NCI-H345 treated with DMSO at 0.1 percent for 48 hours (cell line): ENCODE measurements around the gene ARMC3.
"Not testable (repeated sequence)": the region's sequence is repeated elsewhere in the genome, so short reads cannot be mapped to it uniquely, and the experiment has no call there.

ENCODE experiments used
- DNase-seq: peaks from one replicate; lab custom pipeline; 2025; ENCODE audit not compliant: unreplicated experiment; lab: John Stamatoyannopoulos, UW

Gene ARMC3

DNA sequence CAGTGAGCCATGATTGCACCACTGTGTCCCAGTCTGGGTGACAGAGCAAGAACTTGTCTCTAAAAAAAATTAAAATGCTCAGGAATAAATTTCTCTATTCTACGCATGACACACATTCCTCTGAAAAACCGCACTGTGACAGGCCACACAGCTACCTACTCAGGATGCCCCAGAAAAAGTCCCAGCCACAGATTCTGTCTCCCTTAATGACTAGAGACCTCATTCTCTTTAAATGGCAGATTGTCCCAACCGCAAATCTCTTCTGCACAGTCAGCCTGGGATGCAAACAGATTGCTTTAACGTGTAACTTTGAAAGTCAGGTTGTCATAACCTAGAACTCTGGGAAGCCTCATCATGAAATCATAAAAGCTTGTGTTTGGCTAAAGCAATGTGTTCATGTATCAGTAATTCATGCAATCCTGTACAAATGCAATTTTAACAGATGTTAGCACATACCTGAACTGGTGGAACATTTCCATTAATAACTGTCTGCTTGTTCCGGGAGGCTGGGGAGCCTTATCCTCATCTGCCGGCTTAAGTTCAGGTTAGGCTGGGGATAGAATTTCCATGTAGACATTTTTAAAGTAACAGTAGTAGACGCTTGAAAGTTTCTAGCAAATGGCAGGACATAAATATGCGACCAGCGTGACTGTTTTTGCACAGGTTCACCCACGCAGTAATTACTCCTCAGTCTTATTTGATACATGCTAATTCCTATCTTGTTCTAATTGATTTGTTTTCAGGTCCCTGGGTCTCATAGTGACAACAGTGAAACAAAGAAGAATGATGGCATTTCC is 141.4 kb downstream of the ARMC3 start:
- DNase-seq, result no peak

DNA sequence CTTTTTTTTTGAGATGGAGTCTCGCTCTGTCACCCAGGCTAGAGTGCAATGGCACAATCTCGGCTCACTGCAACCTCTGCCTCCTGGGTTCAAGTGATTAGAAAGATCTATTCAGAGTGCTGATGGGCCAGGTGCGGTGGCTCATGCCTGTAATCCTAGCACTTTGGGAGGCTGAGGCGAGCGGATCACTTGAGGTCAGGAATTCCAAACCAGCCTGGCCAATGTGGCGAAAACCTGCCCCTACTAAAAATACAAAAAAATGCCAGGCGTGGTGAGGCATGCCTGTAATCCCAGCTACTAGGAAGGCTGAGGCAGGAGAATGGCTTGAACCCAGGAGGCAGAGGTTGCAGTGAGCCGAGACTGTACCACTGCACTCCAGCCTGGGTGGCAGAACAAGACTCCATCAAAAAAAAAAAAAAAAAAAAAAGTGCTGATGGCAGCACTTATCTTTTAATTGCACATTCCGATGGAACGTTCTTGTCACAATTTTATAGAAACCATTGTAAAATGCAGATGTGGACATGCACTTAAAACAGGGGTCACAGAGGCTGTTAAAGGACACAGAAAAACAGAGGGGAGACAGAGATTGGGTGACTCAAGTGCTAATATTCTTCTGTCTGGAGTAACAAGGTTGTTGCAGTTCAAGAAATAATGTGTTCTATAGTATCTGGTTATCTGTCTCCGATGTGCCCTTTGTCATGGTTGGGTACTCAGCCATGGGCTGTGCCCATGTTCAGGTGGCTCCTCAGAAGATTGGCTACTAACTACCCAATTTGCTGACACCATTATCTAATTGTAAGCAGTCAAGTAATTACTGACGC is 142.4 kb downstream of the ARMC3 start:
- DNase-seq, result not testable (repeated sequence)

DNA sequence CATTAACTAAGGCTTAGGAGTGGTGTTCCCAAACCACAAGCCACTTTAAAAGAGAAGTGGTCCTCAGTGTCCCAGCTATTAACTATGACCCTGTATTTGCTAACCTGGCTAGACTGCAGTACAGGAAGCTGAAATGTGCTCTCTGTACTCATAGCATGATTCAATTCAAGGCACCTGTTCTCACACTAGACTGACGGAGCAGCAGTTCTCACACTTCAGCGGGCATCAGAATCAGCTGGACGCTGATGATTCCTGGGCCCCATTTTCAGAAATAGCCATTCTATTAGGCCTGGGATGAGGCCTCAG is 143.0 kb downstream of the ARMC3 start:
- DNase-seq, result no peak

DNA sequence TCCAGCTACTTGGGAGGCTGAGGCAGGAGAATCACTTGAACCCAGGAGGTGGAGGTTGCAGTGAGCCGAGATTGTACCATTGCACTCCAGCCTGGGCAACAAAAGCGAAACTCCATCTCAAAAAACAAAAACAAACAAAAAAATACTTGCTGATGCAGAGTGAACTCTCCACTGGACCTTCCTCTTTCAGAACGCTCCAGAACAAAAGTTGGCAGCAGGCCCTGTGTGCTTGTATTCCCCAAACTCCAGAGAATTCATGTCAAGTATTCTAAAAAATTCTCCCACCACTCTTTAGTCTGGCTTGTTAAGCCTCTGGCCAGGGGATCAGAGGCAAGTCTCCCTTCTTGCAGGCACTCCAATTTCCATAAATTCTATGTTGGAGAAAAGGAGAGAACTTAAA is 144.7 kb downstream of the ARMC3 start:
- not testable (repeated sequence) for DNase-seq

DNA sequence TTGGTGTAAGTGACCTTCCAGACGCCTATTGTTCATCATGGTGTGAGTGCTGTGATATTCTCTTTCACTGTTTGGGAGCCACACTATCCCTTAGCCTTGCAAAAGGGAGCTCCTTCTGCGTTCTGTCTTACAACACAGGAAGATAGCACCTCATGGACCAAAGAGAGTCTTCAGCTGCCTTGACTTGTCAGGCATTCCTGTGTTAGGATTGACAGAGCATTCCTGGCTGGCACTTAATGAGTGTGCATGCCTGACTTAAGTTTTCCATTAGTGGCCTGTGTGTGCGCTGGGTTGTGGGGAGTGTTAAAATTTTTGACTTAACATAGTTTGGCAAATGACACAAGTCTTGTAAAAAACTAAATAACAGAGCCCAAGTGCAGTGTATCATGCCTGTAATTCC is 145.7 kb downstream of the ARMC3 start:
- DNase-seq, result no peak

DNA sequence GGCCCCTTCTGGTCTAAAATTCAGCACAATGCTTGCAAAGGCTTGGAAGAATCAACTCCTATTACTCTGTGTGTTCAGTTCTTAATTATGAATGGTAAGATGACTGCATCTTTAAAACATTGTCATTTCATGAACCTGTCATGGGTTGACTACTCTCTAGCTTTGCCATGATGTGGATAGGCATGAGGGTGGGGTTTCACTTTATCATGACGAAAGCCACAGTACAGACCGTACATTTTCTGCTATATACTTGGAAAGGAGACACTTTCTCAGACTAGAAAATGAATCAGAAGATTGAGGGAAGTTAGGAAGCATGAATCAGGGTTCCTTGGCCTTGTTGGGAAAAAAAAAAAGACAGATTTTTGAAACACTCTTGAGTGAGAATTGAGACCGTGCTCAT is 147.8 kb downstream of the ARMC3 start:
- DNase-seq, result no peak

DNA sequence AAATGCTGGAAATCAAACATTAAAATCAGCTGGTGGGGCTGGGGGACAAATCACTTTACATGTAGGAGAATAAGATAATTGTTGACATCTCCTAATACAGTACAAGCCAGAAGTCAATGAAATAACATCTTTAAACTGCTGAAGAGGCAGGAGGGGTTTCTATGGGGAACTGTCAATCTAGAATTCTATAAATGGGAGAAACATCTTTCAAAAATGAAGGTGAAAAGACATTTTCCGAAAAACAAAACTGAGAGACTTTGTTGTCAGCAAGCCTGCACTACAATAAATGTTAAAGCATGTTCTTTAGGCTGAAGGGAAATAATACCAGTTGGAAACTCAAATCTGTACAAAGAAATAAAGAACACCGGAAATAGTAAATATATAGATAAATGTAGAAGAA is 150.3 kb downstream of the ARMC3 start:
- DNase-seq, result no peak

DNA sequence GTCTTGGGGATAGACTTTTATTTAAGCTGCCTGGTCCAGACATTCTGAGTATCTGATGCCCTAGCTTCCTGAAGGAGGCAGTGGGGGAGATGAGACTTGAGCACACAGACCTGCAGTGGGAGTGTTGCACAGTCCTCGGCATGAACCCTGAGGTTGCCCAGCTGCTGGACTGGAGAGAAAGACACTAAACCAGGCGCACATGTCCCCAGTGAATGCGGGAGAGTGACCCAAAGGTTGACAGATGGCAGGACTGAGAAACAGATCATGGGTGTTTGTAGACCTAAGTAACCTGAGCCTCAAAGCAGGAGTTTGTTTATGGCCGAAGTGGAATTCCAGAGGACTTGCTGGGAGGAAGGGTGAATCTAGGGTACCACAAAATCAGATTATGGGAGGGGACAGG is 151.8 kb downstream of the ARMC3 start:
- DNase-seq, result no peak

DNA sequence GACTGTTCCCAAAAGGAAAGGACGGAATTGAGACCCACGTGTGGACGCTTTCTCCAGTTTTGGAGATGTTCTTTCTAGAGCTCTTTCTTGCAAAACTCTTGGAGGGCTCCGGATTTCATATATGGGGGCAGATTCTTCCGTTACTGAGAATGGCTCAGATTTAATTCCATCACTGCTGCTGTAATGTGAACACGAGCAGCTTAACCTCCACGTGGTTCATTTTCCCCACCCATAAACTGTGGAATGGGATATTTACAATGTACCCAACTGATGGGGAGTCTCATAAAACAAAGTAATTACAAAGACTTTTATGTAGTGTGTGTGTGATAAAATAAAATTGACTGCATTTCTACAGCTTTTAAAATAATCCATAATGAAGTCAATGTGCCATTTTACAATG is 152.4 kb downstream of the ARMC3 start:
- DNase-seq, result no peak

DNA sequence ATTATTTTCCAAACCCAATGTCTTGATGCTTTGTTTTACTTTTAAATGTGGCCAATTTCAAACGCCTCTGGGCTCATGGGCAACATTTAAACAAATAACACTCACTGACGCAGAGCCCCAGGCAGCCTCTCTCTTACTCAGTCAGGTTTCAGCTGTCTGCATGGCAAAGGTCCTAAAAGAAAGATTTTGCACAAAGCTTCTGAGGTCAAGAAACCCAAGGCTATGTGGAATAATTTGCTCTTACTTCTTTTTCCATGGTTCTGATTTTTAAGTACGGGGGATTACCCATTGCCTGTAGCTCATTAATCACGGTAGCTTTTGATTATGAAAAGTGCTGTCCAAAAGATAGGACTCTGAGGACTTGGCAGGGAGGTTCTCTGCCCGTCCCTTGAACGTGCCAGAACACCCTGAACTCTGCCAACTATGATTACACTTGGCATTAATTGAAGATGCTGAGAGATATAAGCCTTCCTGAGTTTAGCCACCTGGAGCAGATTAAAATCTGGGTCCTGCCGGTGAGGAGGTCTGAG is 153.4 kb downstream of the ARMC3 start:
- DNase-seq, result no peak

DNA sequence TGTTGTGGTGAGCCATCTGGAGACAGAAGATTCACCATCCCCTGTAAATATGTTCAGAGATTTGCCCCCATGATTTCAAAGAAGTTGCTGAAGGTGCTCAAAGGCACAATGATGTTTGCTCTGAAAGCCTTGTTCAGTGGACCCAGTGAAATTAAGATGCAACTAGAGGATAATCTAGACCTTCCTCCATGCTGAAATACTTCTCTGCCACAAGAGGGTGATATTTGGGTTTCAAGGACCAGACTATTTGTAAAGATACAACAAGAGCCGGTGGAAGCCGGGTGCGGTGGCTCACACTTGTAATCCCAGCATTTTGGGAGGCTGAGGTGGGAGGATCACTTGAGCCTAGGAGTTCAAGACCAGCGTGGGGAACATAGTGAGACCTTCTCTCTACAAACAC is 154.0 kb downstream of the ARMC3 start:
- DNase-seq, result no peak
